ENCODE data around the gene FZD7.

Gene FZD7

GRCh38 chr2:202007983-202008354 lies 25.7 kb upstream of the FZD7 start:
- no peak overlapping the region for H3K4me3 ChIP-seq (ENCODE audit: low read length)
- no peak for DNase-seq (ENCODE audit: low read depth, low spot score)

- no peak for DNase-seq (ENCODE audit: low read depth, low spot score)
- H3K4me3 ChIP-seq (ENCODE audit: low read length), result no peak overlapping the region
These were observed 24.6 kb upstream of the FZD7 start for GRCh38 chr2:202009019-202009481.

- no peak for DNase-seq (ENCODE audit: low read depth, low spot score)
These were observed 24.1 kb upstream of the FZD7 start for GRCh38 chr2:202009581-202009980.

GRCh38 chr2:202014318-202014717 lies 19.3 kb upstream of the FZD7 start:
- no peak for DNase-seq (ENCODE audit: low read depth, low spot score)
- no peak overlapping the region for H3K4me3 ChIP-seq (ENCODE audit: low read length)

More at GRCh38 chr2:202009581-202009980, 24.1 kb upstream of the FZD7 start:
- H3K4me3 ChIP-seq (ENCODE audit: low read length), result no peak overlapping the region

GRCh38 chr2:202014759-202015211 lies 18.9 kb upstream of the FZD7 start:
- DNase-seq (ENCODE audit: low read depth, low spot score), result no peak
- H3K4me3 ChIP-seq (ENCODE audit: low read length), result no peak overlapping the region

GRCh38 chr2:202015471-202015870 lies 18.2 kb upstream of the FZD7 start:
- no peak overlapping the region for H3K4me3 ChIP-seq (ENCODE audit: low read length)
- no peak for DNase-seq (ENCODE audit: low read depth, low spot score)

GRCh38 chr2:202016579-202017227 lies 17.0 kb upstream of the FZD7 start:
- no peak for DNase-seq (ENCODE audit: low read depth, low spot score)
- no peak overlapping the region for H3K4me3 ChIP-seq (ENCODE audit: low read length)

GRCh38 chr2:202017940-202018339 lies 15.7 kb upstream of the FZD7 start:
- H3K4me3 ChIP-seq (ENCODE audit: low read length), result no peak overlapping the region
- no peak for DNase-seq (ENCODE audit: low read depth, low spot score)

- no peak for DNase-seq (ENCODE audit: low read depth, low spot score)
- no peak overlapping the region for H3K4me3 ChIP-seq (ENCODE audit: low read length)
These were observed 14.7 kb upstream of the FZD7 start for GRCh38 chr2:202018950-202019349.

- no peak overlapping the region for H3K4me3 ChIP-seq (ENCODE audit: low read length)
- no peak for DNase-seq (ENCODE audit: low read depth, low spot score)
These were observed 13.8 kb upstream of the FZD7 start for GRCh38 chr2:202019689-202020450.

GRCh38 chr2:202022755-202023154 lies 10.9 kb upstream of the FZD7 start:
- DNase-seq (ENCODE audit: low read depth, low spot score), result no peak
- H3K4me3 ChIP-seq (ENCODE audit: low read length), result no peak overlapping the region

GRCh38 chr2:202023198-202023903 lies 10.3 kb upstream of the FZD7 start:
- no peak for DNase-seq (ENCODE audit: low read depth, low spot score)
- H3K4me3 ChIP-seq (ENCODE audit: low read length), result no peak overlapping the region

- DNase-seq (ENCODE audit: low read depth, low spot score), result no peak
- no peak overlapping the region for H3K4me3 ChIP-seq (ENCODE audit: low read length)
These were observed 9.8 kb upstream of the FZD7 start for GRCh38 chr2:202023904-202024266.

- DNase-seq (ENCODE audit: low read depth, low spot score), result no peak
These were observed 8.8 kb upstream of the FZD7 start for GRCh38 chr2:202024871-202025270.

GRCh38 chr2:202025816-202026215 lies 7.8 kb upstream of the FZD7 start:
- no peak for DNase-seq (ENCODE audit: low read depth, low spot score)
- no peak overlapping the region for H3K4me3 ChIP-seq (ENCODE audit: low read length)

More at GRCh38 chr2:202024871-202025270, 8.8 kb upstream of the FZD7 start:
- H3K4me3 ChIP-seq (ENCODE audit: low read length), result no peak overlapping the region

- no peak for DNase-seq (ENCODE audit: low read depth, low spot score)
- no peak overlapping the region for H3K4me3 ChIP-seq (ENCODE audit: low read length)
These were observed 7.1 kb upstream of the FZD7 start for GRCh38 chr2:202026507-202026906.

- H3K4me3 ChIP-seq (ENCODE audit: low read length), result no peak overlapping the region
- DNase-seq (ENCODE audit: low read depth, low spot score), result no peak
These were observed 3.0 kb upstream of the FZD7 start for GRCh38 chr2:202030691-202031090.

GRCh38 chr2:202031246-202031951 lies 2.3 kb upstream of the FZD7 start:
- H3K4me3 ChIP-seq (ENCODE audit: low read length), result no peak overlapping the region
- DNase-seq (ENCODE audit: low read depth, low spot score), result no peak

- no peak for DNase-seq (ENCODE audit: low read depth, low spot score)
- peak overlapping the region; percentile 68 for H3K4me3 ChIP-seq (ENCODE audit: low read length)
These were observed 774 bp upstream of the FZD7 start for GRCh38 chr2:202032846-202033316.

All from Jurkat, Clone E6-1 (cell line).